Measurements from ENCODE around the gene SLC25A21. TPM values are rescaled to one million over a fixed set of nuclear protein-coding genes. Genes with fewer than 3 reads are reported as not detected.
"Not testable (repeated sequence)": the region's sequence is repeated elsewhere in the genome, so short reads cannot be mapped to it uniquely, and the experiment has no call there.

Gene SLC25A21
- total RNA-seq, 1 experiment from 2014 or later = 1.3 TPM

- in situ Hi-C loops (cut with HindIII; ENCODE audit: low pct_unique_long_range_greater_than_20kb, low sequenced_read_pairs); DNase-seq (ENCODE audit: low read depth): not testable (repeated sequence)
Measured at GRCh38 chr14:37189733-37190132, 17.3 kb upstream of the SLC25A21 start.

- in situ Hi-C loops (cut with HindIII; ENCODE audit: low pct_unique_long_range_greater_than_20kb, low sequenced_read_pairs); DNase-seq (ENCODE audit: low read depth): not testable (repeated sequence)
Measured at GRCh38 chr14:37187840-37188577, 15.6 kb upstream of the SLC25A21 start.

GRCh38 chr14:37187294-37187693, 14.9 kb upstream of the SLC25A21 start:
- in situ Hi-C loops (cut with HindIII; ENCODE audit: low pct_unique_long_range_greater_than_20kb, low sequenced_read_pairs) = no loop called here
- no peak for DNase-seq (ENCODE audit: low read depth)

GRCh38 chr14:37186865-37187264, 14.5 kb upstream of the SLC25A21 start:
- no peak for DNase-seq (ENCODE audit: low read depth)
- in situ Hi-C loops (cut with HindIII; ENCODE audit: low pct_unique_long_range_greater_than_20kb, low sequenced_read_pairs) = no loop called here

- DNase-seq (ENCODE audit: low read depth) = no peak
- in situ Hi-C loops (cut with HindIII; ENCODE audit: low pct_unique_long_range_greater_than_20kb, low sequenced_read_pairs) = no loop called here
Measured at GRCh38 chr14:37185670-37186069, 13.3 kb upstream of the SLC25A21 start.

- in situ Hi-C loops (cut with HindIII; ENCODE audit: low pct_unique_long_range_greater_than_20kb, low sequenced_read_pairs); DNase-seq (ENCODE audit: low read depth): not testable (repeated sequence)
Measured at GRCh38 chr14:37184520-37184919, 12.1 kb upstream of the SLC25A21 start.

- in situ Hi-C loops (cut with HindIII; ENCODE audit: low pct_unique_long_range_greater_than_20kb, low sequenced_read_pairs) = no loop called here
- no peak for DNase-seq (ENCODE audit: low read depth)
Measured at GRCh38 chr14:37181441-37181840, 9.0 kb upstream of the SLC25A21 start.

GRCh38 chr14:37180886-37181285, 8.5 kb upstream of the SLC25A21 start:
- in situ Hi-C loops (cut with HindIII; ENCODE audit: low pct_unique_long_range_greater_than_20kb, low sequenced_read_pairs) = not testable (repeated sequence)

GRCh38 chr14:37179896-37180502, 7.6 kb upstream of the SLC25A21 start:
- in situ Hi-C loops (cut with HindIII; ENCODE audit: low pct_unique_long_range_greater_than_20kb, low sequenced_read_pairs) = no loop called here

More at GRCh38 chr14:37180886-37181285, 8.5 kb upstream of the SLC25A21 start:
- DNase-seq (ENCODE audit: low read depth) = not testable (repeated sequence)

GRCh38 chr14:37172936-37173614, 669 bp upstream of the SLC25A21 start:
- DNase-seq (ENCODE audit: low read depth) = no peak
- in situ Hi-C loops (cut with HindIII; ENCODE audit: low pct_unique_long_range_greater_than_20kb, low sequenced_read_pairs) = no loop called here

More at GRCh38 chr14:37179896-37180502, 7.6 kb upstream of the SLC25A21 start:
- DNase-seq (ENCODE audit: low read depth) = no peak

- in situ Hi-C loops (cut with HindIII; ENCODE audit: low pct_unique_long_range_greater_than_20kb, low sequenced_read_pairs) = no loop called here
- DNase-seq (ENCODE audit: low read depth) = no peak
Measured at GRCh38 chr14:37171678-37172023, 755 bp downstream of the SLC25A21 start.

GRCh38 chr14:37170993-37171392, 1.4 kb downstream of the SLC25A21 start:
- DNase-seq (ENCODE audit: low read depth) = no peak
- in situ Hi-C loops (cut with HindIII; ENCODE audit: low pct_unique_long_range_greater_than_20kb, low sequenced_read_pairs) = no loop called here

- no peak for DNase-seq (ENCODE audit: low read depth)
- in situ Hi-C loops (cut with HindIII; ENCODE audit: low pct_unique_long_range_greater_than_20kb, low sequenced_read_pairs) = no loop called here
Measured at GRCh38 chr14:37170237-37170636, 2.2 kb downstream of the SLC25A21 start.

GRCh38 chr14:37168721-37169120, 3.7 kb downstream of the SLC25A21 start:
- no peak for DNase-seq (ENCODE audit: low read depth)
- in situ Hi-C loops (cut with HindIII; ENCODE audit: low pct_unique_long_range_greater_than_20kb, low sequenced_read_pairs) = no loop called here

GRCh38 chr14:37167151-37168047, 5.0 kb downstream of the SLC25A21 start:
- in situ Hi-C loops (cut with HindIII; ENCODE audit: low pct_unique_long_range_greater_than_20kb, low sequenced_read_pairs) = no loop called here
- DNase-seq (ENCODE audit: low read depth) = no peak

- no peak for DNase-seq (ENCODE audit: low read depth)
- in situ Hi-C loops (cut with HindIII; ENCODE audit: low pct_unique_long_range_greater_than_20kb, low sequenced_read_pairs) = no loop called here
Measured at GRCh38 chr14:37165794-37166193, 6.6 kb downstream of the SLC25A21 start.

- DNase-seq (ENCODE audit: low read depth); in situ Hi-C loops (cut with HindIII; ENCODE audit: low pct_unique_long_range_greater_than_20kb, low sequenced_read_pairs): not testable (repeated sequence)
Measured at GRCh38 chr14:37162307-37162706, 10.1 kb downstream of the SLC25A21 start.

GRCh38 chr14:37157987-37158386, 14.4 kb downstream of the SLC25A21 start:
- in situ Hi-C loops (cut with HindIII; ENCODE audit: low pct_unique_long_range_greater_than_20kb, low sequenced_read_pairs) = no loop called here
- DNase-seq (ENCODE audit: low read depth) = no peak

Measured in Caki2 (cell line).